ENCODE data around the gene GRIK4. TPM values are rescaled to one million over a fixed set of nuclear protein-coding genes. Genes with fewer than 3 reads are reported as not detected.

The GRIK4 gene
- total RNA-seq, 2 donors from 2014 or later, result 0.15 to 0.20 TPM

- intact Hi-C loops (cut with DNase I, micrococcal nuclease), result no loop called here
- ATAC-seq, result no peak
- no peak for DNase-seq
These were observed 308.2 kb downstream of the GRIK4 start for GRCh38 chr11:120819437-120820365.

DNA sequence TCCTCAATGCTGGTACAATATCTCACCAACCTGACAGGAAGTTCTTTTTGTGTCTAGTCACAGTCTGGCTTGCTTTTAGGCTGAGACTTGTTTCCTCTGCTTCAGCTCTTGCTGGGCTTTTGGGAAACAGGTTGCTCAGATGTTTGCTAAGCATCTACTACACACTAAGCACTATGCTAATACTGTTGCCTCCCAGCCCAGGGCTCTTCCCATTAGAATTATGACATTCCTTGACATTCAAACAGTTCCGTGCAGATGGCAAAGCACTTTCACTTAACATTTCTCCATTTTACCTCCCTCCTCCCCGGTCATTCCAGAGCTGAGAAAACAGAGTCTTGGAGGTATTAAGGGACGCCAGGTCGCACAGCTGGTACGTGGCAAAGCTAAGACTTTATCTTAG lies 311.6 kb downstream of the GRIK4 start:
- no peak for ATAC-seq
- intact Hi-C loops (cut with DNase I, micrococcal nuclease), result no loop called here
- no peak for DNase-seq

DNA sequence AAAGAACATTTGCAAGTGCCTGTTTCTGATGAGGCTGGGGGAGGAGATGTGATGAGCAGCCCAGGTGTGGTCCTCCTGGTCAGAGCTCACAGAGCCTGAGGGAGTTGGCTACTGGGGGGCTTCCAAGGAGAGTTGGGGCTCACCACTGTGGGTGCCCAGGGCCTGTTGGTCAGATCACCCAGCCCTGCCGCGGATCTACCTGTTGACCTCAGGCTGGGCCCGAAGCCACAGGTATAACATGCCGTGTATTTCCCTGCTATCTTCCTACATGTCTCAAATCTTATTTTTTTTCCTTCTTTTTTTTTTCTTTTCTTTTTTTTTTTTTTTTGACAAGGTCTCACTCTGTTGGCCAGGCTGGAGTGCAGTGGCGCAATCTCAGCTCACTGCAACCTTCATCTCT lies 312.7 kb downstream of the GRIK4 start:
- intact Hi-C loops (cut with DNase I, micrococcal nuclease), result no loop called here

GRCh38 chr11:120827198-120827597 lies 315.6 kb downstream of the GRIK4 start:
- DNase-seq (no peak), ATAC-seq (no peak)
- intact Hi-C loops (cut with DNase I, micrococcal nuclease), result no loop called here

More for the DNA sequence above, 312.7 kb downstream of the GRIK4 start:
- ATAC-seq (no peak), DNase-seq (no peak)

GRCh38 chr11:120827820-120828219 lies 316.3 kb downstream of the GRIK4 start:
- intact Hi-C loops (cut with DNase I, micrococcal nuclease), result no loop called here
- ATAC-seq (no peak), DNase-seq (no peak)

DNA sequence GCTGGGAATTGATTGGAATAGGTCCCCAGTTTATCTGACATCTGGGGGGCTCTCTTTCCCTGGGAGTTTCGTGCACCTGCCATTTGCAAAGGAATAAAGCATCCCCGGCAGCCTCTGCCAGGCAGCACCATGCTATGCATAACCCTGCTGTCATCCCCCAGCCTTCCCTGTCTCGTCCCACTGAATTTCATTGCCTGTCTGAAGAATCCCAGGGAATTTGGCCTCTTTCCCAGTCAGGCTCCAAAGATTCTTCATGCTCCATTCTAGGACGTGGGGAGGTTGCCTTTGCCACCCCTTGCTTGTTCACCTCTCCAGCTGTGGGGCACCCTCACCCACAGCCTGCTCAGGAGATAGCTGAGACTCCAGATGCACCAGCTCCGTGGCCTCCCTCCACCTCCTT lies 317.3 kb downstream of the GRIK4 start:
- DNase-seq (no peak), ATAC-seq (no peak)
- intact Hi-C loops (cut with DNase I, micrococcal nuclease), result no loop called here

DNA sequence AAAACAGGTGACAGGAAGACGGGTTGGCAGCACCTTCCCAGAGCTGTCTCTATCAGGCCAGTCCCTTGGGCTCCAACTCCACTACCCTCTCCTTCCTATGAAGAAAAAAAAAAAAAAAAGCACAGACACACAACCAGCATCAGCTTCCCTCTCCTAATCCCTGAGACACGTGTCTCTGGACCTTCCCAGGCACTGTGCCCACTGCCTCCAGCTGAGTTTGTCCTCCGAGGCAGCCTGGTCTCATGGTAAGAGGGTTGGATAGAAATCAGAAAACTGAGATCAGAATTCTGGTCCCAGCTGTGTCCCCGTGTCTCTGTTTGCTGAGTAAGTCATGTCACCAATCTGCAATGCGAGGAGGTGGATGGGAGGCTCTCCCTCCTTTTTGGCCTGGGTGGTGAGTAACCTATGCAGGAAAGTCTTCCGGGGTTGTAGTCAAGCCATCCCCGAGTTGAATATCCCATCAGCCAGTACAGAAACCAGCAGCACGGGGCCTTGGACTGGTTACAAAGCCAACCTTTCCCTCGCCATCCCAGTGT lies 318.6 kb downstream of the GRIK4 start:
- DNase-seq, result no peak
- no peak for ATAC-seq
- intact Hi-C loops (cut with DNase I, micrococcal nuclease), result no loop called here

- no peak for ATAC-seq
- DNase-seq, result no peak
- intact Hi-C loops (cut with DNase I, micrococcal nuclease), result no loop called here
These were observed 321.1 kb downstream of the GRIK4 start for GRCh38 chr11:120832481-120833238.

DNA sequence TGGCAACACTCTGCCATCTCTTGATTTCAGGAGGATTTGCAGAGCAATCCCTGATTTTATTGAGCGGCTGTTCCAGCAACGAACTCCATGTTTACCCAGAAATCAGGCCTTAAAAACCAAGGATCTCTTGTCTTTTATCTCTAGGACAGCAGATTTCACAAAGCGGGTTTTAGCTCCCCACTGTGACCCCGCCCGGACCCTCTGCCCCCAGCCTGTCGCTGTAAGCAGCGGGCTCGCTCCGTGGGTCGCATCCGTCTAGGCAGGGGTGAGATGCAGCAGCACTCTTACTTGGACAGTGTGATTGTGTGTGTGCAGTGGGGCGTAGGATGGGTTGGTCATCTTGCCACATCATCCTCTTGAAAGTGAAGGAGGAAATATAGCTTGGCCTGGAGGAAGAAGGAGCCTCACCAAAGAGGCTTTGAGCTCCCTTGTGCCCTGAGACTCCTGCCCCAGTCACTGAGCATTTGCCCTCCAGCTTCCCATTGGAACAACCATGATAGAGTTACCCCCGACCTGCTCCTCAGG lies 323.2 kb downstream of the GRIK4 start:
- ATAC-seq, result no peak
- intact Hi-C loops (cut with DNase I, micrococcal nuclease), result no loop called here
- DNase-seq, result no peak

DNA sequence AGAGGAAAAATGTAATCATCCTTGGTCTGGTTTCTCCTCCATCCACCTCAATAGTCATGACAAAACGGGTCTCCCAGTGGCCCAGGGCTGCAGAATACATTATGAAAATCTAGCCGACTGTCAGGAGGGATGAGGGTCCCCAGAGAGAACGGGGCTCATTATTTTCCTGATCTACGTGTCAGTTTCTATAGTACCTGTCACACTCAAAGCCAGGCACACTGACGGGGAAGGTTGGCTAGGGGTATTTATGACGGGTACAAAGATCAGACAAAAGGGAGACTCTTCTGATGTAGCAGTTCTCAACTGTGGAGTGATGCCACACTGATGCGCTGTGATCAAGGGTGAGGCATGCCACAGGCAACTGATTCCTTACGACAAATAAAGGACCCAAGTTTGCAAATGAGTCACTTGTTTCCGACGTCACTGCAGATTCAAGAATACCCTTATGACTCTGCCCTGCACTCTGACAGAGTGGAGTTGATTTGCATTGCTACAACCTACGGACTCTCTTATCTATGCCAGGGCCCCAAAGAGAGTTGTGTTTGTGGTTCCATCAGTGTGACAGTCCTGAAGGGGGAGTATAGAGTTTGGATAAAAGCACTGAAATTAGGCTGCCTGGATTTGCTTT lies 324.2 kb downstream of the GRIK4 start:
- DNase-seq, result no peak
- ATAC-seq, result no peak
- intact Hi-C loops (cut with DNase I, micrococcal nuclease), result no loop called here

DNA sequence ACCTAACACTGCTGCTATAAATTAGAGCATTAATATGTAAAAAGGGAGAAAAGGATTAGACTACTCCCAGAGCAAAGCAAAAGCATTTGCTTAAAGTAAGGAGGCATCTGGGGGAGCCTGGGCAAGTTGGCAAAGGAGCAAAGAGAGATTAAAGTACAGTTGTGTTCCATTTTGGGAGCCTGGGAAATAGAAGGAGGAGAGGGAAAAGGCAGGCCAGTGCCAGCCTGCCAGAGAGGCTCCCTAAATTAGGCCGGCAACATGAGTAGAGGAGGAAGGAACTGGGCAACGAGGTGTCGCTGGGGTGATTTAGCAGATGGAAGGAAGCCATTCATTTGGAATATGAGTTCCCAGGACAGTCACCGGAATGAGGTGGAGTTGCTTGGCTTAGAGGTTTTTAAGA lies 326.1 kb downstream of the GRIK4 start:
- no peak for DNase-seq
- intact Hi-C loops (cut with DNase I, micrococcal nuclease), result no loop called here
- ATAC-seq, result no peak

DNA sequence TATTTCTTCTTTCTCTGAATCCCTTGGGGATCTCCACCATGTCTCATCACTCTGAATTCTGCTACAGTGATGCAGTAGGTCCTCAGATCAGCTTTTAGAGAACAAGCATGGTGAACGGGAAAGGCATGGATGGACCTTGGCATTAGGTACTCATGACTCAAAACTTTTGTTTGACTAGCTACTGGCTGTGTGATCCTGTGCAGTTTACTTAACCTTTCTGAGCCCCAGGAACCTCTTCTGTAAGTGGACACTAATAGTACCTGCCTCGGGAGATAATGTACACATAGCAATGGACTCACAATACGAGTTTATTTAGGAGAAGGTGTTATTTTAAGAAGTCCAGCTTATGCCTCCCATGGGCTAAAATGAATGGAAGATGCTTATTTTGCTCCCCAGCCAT lies 327.7 kb downstream of the GRIK4 start:
- ATAC-seq (no peak), DNase-seq (no peak)
- intact Hi-C loops (cut with DNase I, micrococcal nuclease), result no loop called here

DNA sequence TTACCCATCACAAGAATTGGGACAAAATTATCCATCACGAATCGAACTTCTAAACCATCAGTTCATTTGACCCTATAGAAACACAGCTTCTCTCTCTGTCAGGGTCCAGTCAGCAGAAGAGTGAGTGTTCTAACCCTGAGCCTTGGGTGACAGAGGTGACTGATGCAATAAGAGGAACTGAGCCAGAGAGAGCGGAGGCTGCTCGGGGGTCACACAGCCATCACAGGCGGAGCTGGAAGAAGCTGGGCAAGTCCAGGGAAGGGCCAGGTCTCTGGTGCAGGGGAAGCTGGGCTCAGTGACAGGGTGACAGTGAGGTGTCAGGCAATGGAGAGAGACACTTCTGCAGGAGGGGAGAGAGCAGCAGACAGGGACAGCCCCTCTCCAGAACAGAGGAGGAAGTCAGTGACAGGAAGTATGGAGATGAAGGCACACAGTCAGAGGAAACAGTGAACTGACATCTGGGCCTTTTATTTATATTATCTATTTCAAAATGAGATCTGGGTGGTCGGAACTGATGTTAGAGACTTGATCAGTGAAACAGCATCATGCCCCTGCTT lies 328.4 kb downstream of the GRIK4 start:
- no peak for ATAC-seq

DNA sequence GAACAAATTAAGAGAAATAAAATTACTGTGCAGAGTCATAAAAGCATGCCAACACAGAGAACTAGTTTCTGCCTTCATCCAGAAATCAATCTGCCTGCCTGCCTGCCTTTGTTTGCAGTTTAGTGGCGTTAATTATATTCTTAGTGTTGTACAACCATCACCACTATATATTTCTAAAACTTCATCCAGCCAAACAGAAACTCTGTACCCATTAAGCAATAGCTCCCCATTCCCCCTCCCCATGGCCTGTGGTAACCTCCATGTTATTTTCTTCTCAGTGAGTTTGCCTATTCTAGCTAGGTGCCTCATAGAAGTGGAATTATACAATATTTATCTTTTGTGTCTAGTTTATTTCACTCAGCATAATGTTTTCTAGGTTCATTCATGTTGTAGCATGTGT lies 329.1 kb downstream of the GRIK4 start:
- no peak for ATAC-seq
- no peak for DNase-seq
- intact Hi-C loops (cut with DNase I, micrococcal nuclease), result no loop called here

More for the DNA sequence above, 328.4 kb downstream of the GRIK4 start:
- intact Hi-C loops (cut with DNase I, micrococcal nuclease), result no loop called here
- DNase-seq, result no peak

DNA sequence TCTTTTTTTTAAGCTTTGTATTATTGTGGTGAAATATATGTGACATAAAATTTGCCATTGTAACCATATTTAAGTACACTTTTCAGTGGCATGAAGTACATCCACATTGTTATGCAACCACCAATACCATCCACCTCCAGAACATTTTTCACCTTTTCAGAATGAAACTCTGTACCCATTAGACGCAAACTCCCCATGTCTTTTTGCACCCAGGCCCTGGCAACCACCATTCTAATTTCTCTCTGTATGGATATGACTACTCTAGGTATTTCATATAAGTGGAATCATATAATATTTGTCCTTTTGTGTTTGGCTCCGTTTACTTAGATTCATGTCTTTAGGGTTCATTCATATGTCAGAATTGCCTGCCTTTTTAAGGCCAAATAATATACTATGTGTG lies 329.5 kb downstream of the GRIK4 start:
- intact Hi-C loops (cut with DNase I, micrococcal nuclease), result no loop called here
- DNase-seq (no peak), ATAC-seq (no peak)

- no peak for DNase-seq
- intact Hi-C loops (cut with DNase I, micrococcal nuclease), result no loop called here
- no peak for ATAC-seq
These were observed 330.6 kb downstream of the GRIK4 start for GRCh38 chr11:120842195-120842594.

GRCh38 chr11:120853435-120853834 lies 341.9 kb downstream of the GRIK4 start:
- intact Hi-C loops (cut with DNase I, micrococcal nuclease), result no loop called here

GRCh38 chr11:120854988-120855387 lies 343.4 kb downstream of the GRIK4 start:
- intact Hi-C loops (cut with DNase I, micrococcal nuclease), result no loop called here
- ATAC-seq (no peak), DNase-seq (no peak)

More at GRCh38 chr11:120853435-120853834, 341.9 kb downstream of the GRIK4 start:
- DNase-seq, result no peak
- no peak for ATAC-seq

DNA sequence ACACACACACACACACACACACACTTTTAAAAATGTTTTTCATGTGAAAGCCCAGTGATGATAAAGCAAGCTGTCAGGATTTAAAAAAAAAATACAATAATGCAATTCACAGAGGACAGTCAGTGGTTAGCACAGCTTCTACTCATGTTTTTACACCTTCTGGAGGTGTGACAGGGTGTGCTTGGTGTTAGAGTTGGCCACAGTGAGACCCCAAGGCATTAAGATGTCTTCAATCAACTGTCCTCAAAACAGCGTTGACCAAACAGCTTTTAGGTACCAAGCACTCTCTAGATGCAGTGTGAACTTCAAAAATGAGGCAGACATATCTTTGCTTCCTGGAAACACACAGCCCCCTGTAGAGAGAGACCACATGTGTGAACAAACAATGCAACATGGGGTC lies 346.0 kb downstream of the GRIK4 start:
- ATAC-seq (no peak), DNase-seq (no peak)
- intact Hi-C loops (cut with DNase I, micrococcal nuclease), result no loop called here
